ENCODE measurements around the gene AGAP1. TPM values are rescaled to one million over a fixed set of nuclear protein-coding genes. Genes with fewer than 3 reads are reported as not detected.

AGAP1 gene
- total RNA-seq, 2 experiments from 2014 or later: not detected

DNA sequence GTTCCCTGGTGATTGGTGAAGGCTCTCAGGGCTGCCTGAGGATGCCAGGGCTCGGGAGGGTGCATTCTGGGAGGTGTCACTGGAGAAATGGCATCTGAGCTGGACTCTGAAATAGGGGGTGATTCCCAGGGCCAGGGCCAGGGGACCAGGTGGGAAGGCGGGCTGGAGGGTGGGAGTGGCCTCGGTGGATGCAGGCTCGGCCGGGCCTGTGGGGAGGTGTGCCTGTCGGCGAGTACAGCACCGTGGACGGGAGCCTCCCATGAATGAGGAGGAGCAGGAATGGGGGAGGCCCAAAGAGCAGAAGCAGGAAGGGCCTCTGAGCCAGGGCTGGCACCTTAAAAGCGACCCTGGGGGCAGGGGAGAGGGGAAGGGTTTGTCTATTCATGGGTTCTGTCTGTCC lies 557.5 kb downstream of the AGAP1 start:
- POLR2A ChIA-PET: no interaction called here
- H3K36me3 ChIP-seq (ENCODE audit: insufficient read depth, low read length): no peaks in the 10 kb centered on the region
- no peaks in the 10 kb centered on the region for H3K9me3 ChIP-seq (ENCODE audit: low read length)

DNA sequence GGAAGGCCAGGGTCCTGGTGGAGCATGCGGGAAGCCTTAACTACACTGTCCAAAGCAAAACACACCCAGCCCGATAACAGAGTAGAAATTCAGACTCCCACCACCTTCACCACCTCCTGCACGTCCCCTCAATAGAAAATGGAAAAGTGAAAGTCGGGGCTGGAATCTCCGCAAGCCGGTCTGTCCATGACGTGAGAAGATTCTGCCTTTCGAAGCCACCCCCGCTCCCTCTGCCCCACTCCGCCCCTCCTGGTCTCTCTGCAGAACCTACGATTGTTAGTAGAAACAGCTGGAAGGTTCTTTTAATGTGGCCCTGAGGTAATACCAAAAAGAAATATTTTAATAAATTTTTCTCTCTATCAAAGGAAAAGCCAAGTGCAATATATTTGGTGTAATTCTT lies 558.0 kb downstream of the AGAP1 start:
- H3K9me2 ChIP-seq (ENCODE audit: insufficient read depth, low read length): no peaks in the 10 kb centered on the region
- no peaks in the 10 kb centered on the region for H4K20me1 ChIP-seq (ENCODE audit: insufficient read depth, low read length)
- BruUV-seq (replicated peaks): no TSS peak
- no peak for DNase-seq (ENCODE audit: low spot score)
- no peak overlapping the region for H2AFZ ChIP-seq (ENCODE audit: low read length)
- no peaks in the 10 kb centered on the region for H3K79me2 ChIP-seq (ENCODE audit: insufficient read depth, low read depth, low read length)
- no peak overlapping the region for H3K4me3 ChIP-seq (ENCODE audit: low read depth, low read length, poor library complexity, severe bottlenecking)
- TF ChIP-seq EZH2phosphoT487 (IDR thresholded peaks at IDR 0.05; ENCODE audit: borderline replicate concordance, low read depth, low read length): no peak
- TF ChIP-seq, protein P1, sequence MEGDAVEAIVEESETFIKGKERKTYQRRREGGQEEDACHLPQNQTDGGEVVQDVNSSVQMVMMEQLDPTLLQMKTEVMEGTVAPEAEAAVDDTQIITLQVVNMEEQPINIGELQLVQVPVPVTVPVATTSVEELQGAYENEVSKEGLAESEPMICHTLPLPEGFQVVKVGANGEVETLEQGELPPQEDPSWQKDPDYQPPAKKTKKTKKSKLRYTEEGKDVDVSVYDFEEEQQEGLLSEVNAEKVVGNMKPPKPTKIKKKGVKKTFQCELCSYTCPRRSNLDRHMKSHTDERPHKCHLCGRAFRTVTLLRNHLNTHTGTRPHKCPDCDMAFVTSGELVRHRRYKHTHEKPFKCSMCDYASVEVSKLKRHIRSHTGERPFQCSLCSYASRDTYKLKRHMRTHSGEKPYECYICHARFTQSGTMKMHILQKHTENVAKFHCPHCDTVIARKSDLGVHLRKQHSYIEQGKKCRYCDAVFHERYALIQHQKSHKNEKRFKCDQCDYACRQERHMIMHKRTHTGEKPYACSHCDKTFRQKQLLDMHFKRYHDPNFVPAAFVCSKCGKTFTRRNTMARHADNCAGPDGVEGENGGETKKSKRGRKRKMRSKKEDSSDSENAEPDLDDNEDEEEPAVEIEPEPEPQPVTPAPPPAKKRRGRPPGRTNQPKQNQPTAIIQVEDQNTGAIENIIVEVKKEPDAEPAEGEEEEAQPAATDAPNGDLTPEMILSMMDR (conservative IDR thresholded peaks at IDR 0.05; ENCODE audit: low read length): no peak
- H3K36me3 ChIP-seq (ENCODE audit: insufficient read depth, low read length): no peaks in the 10 kb centered on the region
- CTCF ChIA-PET (ENCODE audit: unreplicated experiment): no interaction called here
- POLR2A ChIA-PET: no interaction called here
- no peaks in the 10 kb centered on the region for H3K4me1 ChIP-seq (ENCODE audit: insufficient read depth, low read length, poor library complexity, severe bottlenecking)
- H3K9me3 ChIP-seq (ENCODE audit: low read length): no peaks in the 10 kb centered on the region
- H3K27ac ChIP-seq (ENCODE audit: low read depth, low read length, poor library complexity, severe bottlenecking): no peak overlapping the region
- intact Hi-C loops (cut with micrococcal nuclease; ENCODE audit: unreplicated experiment): no loop called here
- H3K4me2 ChIP-seq (ENCODE audit: low read length): no peak overlapping the region

More for the DNA sequence above, 557.5 kb downstream of the AGAP1 start:
- Histone ChIP-seq H3K4me1 (ENCODE audit: insufficient read depth, low read length, poor library complexity, severe bottlenecking) (no peaks in the 10 kb centered on the region), H3K4me2 (ENCODE audit: low read length) (no peak overlapping the region), H2AFZ (ENCODE audit: low read length) (no peak overlapping the region), H3K27ac (ENCODE audit: low read depth, low read length, poor library complexity, severe bottlenecking) (no peak overlapping the region), H3K9me2 (ENCODE audit: insufficient read depth, low read length) (no peaks in the 10 kb centered on the region), H3K79me2 (ENCODE audit: insufficient read depth, low read depth, low read length) (no peaks in the 10 kb centered on the region), H3K4me3 (ENCODE audit: low read depth, low read length, poor library complexity, severe bottlenecking) (no peak overlapping the region), H4K20me1 (ENCODE audit: insufficient read depth, low read length) (no peaks in the 10 kb centered on the region)
- CTCF ChIA-PET (ENCODE audit: unreplicated experiment): interaction anchor here (0.7 kb wide), 1 partner anchor 95 kb away, joined by 4 read pairs; no protein-coding TSS in a partner anchor
- intact Hi-C loops (cut with micrococcal nuclease; ENCODE audit: unreplicated experiment): no loop called here
- no TSS peak for BruUV-seq (replicated peaks)
- DNase-seq (ENCODE audit: low spot score): no peak
- TF ChIP-seq, protein P1 (conservative IDR thresholded peaks at IDR 0.05; ENCODE audit: low read length): no peak
- TF ChIP-seq EZH2phosphoT487 (IDR thresholded peaks at IDR 0.05; ENCODE audit: borderline replicate concordance, low read depth, low read length): no peak

GRCh38 chr2:236052206-236052605 lies 558.4 kb downstream of the AGAP1 start:
- BruUV-seq (replicated peaks): no TSS peak
- H3K9me3 ChIP-seq (ENCODE audit: low read length): no peaks in the 10 kb centered on the region
- H3K36me3 ChIP-seq (ENCODE audit: insufficient read depth, low read length): no peaks in the 10 kb centered on the region
- no peak for DNase-seq (ENCODE audit: low spot score)
- no peak for TF ChIP-seq EZH2phosphoT487 (IDR thresholded peaks at IDR 0.05; ENCODE audit: borderline replicate concordance, low read depth, low read length)
- TF ChIP-seq, protein P1 (conservative IDR thresholded peaks at IDR 0.05; ENCODE audit: low read length): no peak
- ChIA-PET CTCF (ENCODE audit: unreplicated experiment) (no interaction called here), POLR2A (no interaction called here)
- H3K79me2 ChIP-seq (ENCODE audit: insufficient read depth, low read depth, low read length): no peaks in the 10 kb centered on the region
- no peak overlapping the region for H3K4me3 ChIP-seq (ENCODE audit: low read depth, low read length, poor library complexity, severe bottlenecking)
- intact Hi-C loops (cut with micrococcal nuclease; ENCODE audit: unreplicated experiment): no loop called here
- H3K4me1 ChIP-seq (ENCODE audit: insufficient read depth, low read length, poor library complexity, severe bottlenecking): no peaks in the 10 kb centered on the region
- no peaks in the 10 kb centered on the region for H3K9me2 ChIP-seq (ENCODE audit: insufficient read depth, low read length)
- no peak overlapping the region for H2AFZ ChIP-seq (ENCODE audit: low read length)
- no peak overlapping the region for H3K4me2 ChIP-seq (ENCODE audit: low read length)
- no peak overlapping the region for H3K27ac ChIP-seq (ENCODE audit: low read depth, low read length, poor library complexity, severe bottlenecking)
- no peaks in the 10 kb centered on the region for H4K20me1 ChIP-seq (ENCODE audit: insufficient read depth, low read length)

All from OCI-LY7 (cell line).